HCT116 (cell line): ENCODE measurements around the gene GPATCH8. TPM values are rescaled to one million over a fixed set of nuclear protein-coding genes. Genes with fewer than 3 reads are reported as not detected.

Experiments
- ATAC-seq: fragments of 200-7000 bp; cut with Tn5 transposase; 2 replicates; pipeline ENCODE4 v1.9.1; 2020; ENCODE audit warnings: mild to moderate bottlenecking, moderate library complexity
- BruUV-seq: library from RNA; stranded (reverse); fragments of 400-500 nt; replicated peaks from 2 replicates; lab custom pipeline; 2021; lab: Mats Ljungman, UMichigan
- CTCF ChIA-PET: fragments of 300-600 bp; sonication (Branson Sonifier 250); formaldehyde crosslinking; loops from one replicate; lab custom pipeline; 2021; ENCODE audit warnings: antibody characterized with exemption; lab: Charles Lee
- POLR2A ChIA-PET: fragments of 300-600, 350-600 bp; sonication (Branson Sonifier 250); formaldehyde crosslinking; loops from one replicate; lab custom pipeline; 2021; ENCODE audit warnings: antibody characterized with exemption; lab: Charles Lee
- RAD21 ChIA-PET, 2 experiments: fragments of 300-600 bp; sonication (Branson Sonifier 250); formaldehyde crosslinking; loops; one replicate each; lab custom pipeline; 2023; ENCODE audit warnings: low total read pairs in 2 of 2; ENCODE audit not compliant: uncharacterized antibody in 2 of 2, unreplicated experiment in 2 of 2, low non-redundant PET in 1 of 2; lab: Charles Lee
- DNase-seq: peaks from one replicate; pipeline ENCODE4 v3.0.0-alpha.2; 2010; ENCODE audit warnings: low read depth, low spot score
- H2AFZ ChIP-seq: fragments of 200-600 bp; shearing (Covaris generic), sonication (generic); 2 replicates; pipeline ENCODE4 v1.6.1; 2017; ENCODE audit warnings: low read depth, mixed run types, mixed read lengths, antibody characterized with exemption, low read length; ENCODE audit not compliant: poor library complexity, severe bottlenecking
- H3K27ac ChIP-seq: 2 replicates; pipeline ENCODE4 v1.5.1; 2012; ENCODE audit warnings: low read depth, low read length
- H3K27me3 ChIP-seq: fragments of 200-600 bp; sonication (generic); 2 replicates; pipeline ENCODE4 v1.6.1; 2016; ENCODE audit warnings: mixed run types, low read length, mixed read lengths; ENCODE audit not compliant: insufficient read depth
- H3K36me3 ChIP-seq, 2 experiments: fragments of 200-500 bp in 1 of 2; fragments of 200-600 bp in 1 of 2; sonication (Bioruptor generic) in 1 of 2; sonication (generic) in 1 of 2; 2 replicates each; pipeline versions ENCODE4 v1.5.1 to v1.6.1; 2014 to 2016; ENCODE audit warnings: low read length in 2 of 2, inconsistent platforms in 1 of 2, mixed read lengths in 1 of 2, mixed run types in 1 of 2; ENCODE audit not compliant: insufficient read depth in 2 of 2, control insufficient read depth in 1 of 2
- H3K4me1 ChIP-seq, 2 experiments: fragments of 200-600 bp in 1 of 2; sonication (generic) in 1 of 2; 2 replicates each; pipeline versions ENCODE4 v1.5.1 to v1.6.1; 2012 to 2017; ENCODE audit warnings: low read length in 2 of 2, inconsistent platforms in 1 of 2, mild to moderate bottlenecking in 1 of 2, mixed read lengths in 1 of 2, mixed run types in 1 of 2, moderate library complexity in 1 of 2; ENCODE audit not compliant: insufficient read depth in 2 of 2, control insufficient read depth in 1 of 2
- H3K4me2 ChIP-seq: fragments of 200-600 bp; sonication (generic); 2 replicates; pipeline ENCODE4 v1.6.1; 2017; ENCODE audit warnings: mixed run types, low read length, mixed read lengths
- H3K4me3 ChIP-seq, 2 experiments: fragments of 200-600 bp in 1 of 2; sonication (generic) in 1 of 2; replicated peaks in 1 of 2; 2 replicates each; pipeline ENCODE4 v1.5.1; 2011 to 2016; ENCODE audit warnings: low read length in 2 of 2, control low read depth in 1 of 2, low read depth in 1 of 2, mild to moderate bottlenecking in 1 of 2, mixed read lengths in 1 of 2, mixed run types in 1 of 2
- H3K79me2 ChIP-seq: fragments of 200-600 bp; sonication (generic); 2 replicates; pipeline ENCODE4 v1.6.1; 2017; ENCODE audit warnings: mild to moderate bottlenecking, mixed run types, low read length, moderate library complexity, mixed read lengths; ENCODE audit not compliant: insufficient read depth
- H3K9ac ChIP-seq: fragments of 200-600 bp; sonication (generic); 2 replicates; pipeline ENCODE4 v1.6.1; 2016; ENCODE audit warnings: low read length, mixed read lengths
- H3K9me2 ChIP-seq: fragments of 200-600 bp; sonication (generic), shearing (Covaris generic); 2 replicates; pipeline ENCODE4 v1.6.1; 2017; ENCODE audit warnings: mixed run types, mild to moderate bottlenecking, moderate library complexity; ENCODE audit not compliant: insufficient read depth
- H3K9me3 ChIP-seq, 2 experiments: fragments of 200-500 bp in 1 of 2; fragments of 200-600 bp in 1 of 2; sonication (Bioruptor generic) in 1 of 2; sonication (generic) in 1 of 2; 2 replicates each; pipeline ENCODE4 v1.6.1; 2014 to 2017; ENCODE audit warnings: low read length in 2 of 2, mixed read lengths in 2 of 2, inconsistent platforms in 1 of 2, low read depth in 1 of 2, mild to moderate bottlenecking in 1 of 2, mixed run types in 1 of 2, moderate library complexity in 1 of 2; ENCODE audit not compliant: control insufficient read depth in 1 of 2, insufficient read depth in 1 of 2
- H4K20me1 ChIP-seq: fragments of 200-600 bp; sonication (generic), shearing (Covaris generic); 2 replicates; pipeline ENCODE4 v1.6.1; 2017; ENCODE audit warnings: mixed run types, mild to moderate bottlenecking, moderate library complexity; ENCODE audit not compliant: insufficient read depth
- ATF3 ChIP-seq: IDR thresholded peaks from 2 replicates; pipeline ENCODE4 v1.6.1; 2012
- CTCF ChIP-seq, 3 experiments: fragments of 200-600 bp in 1 of 3; sonication (generic) in 1 of 3; IDR thresholded peaks in 2 of 3; conservative IDR thresholded peaks in 1 of 3; 2 replicates each; pipeline ENCODE4 v1.5.1; 2012 to 2017; ENCODE audit warnings: low read depth in 2 of 3, low read length in 2 of 3, antibody characterized with exemption in 1 of 3, borderline replicate concordance in 1 of 3, control low read depth in 1 of 3, mild to moderate bottlenecking in 1 of 3, mixed read lengths in 1 of 3, mixed run types in 1 of 3, moderate library complexity in 1 of 3; ENCODE audit not compliant: insufficient read depth in 1 of 3
- EGR1 ChIP-seq: IDR thresholded peaks from 2 replicates; pipeline ENCODE4 v1.6.1; 2012; ENCODE audit warnings: low read depth
- ELF1 ChIP-seq: IDR thresholded peaks from 2 replicates; pipeline ENCODE4 v1.6.1; 2012; ENCODE audit warnings: low read depth, borderline replicate concordance
- EZH2 ChIP-seq: fragments of 200-600 bp; sonication (generic); IDR thresholded peaks from 2 replicates; pipeline ENCODE4 v1.6.1; 2017; ENCODE audit warnings: antibody characterized with exemption, mixed run types
- EZH2phosphoT487 ChIP-seq: fragments of 200-600 bp; IDR thresholded peaks from 2 replicates; pipeline ENCODE4 v1.6.1; 2018; ENCODE audit warnings: antibody characterized with exemption, borderline replicate concordance
- POLR2A ChIP-seq: IDR thresholded peaks from 2 replicates; pipeline ENCODE4 v1.7.0; 2011; ENCODE audit warnings: borderline replicate concordance; ENCODE audit not compliant: insufficient read depth, insufficient read length; ENCODE audit errors: extremely low read depth
- POLR2AphosphoS5 ChIP-seq: IDR thresholded peaks from 2 replicates; pipeline ENCODE4 v1.6.1; 2011; ENCODE audit warnings: mild to moderate bottlenecking, low read depth, low read length, moderate library complexity
- RAD21 ChIP-seq: IDR thresholded peaks from 2 replicates; pipeline ENCODE4 v1.6.1; 2012; ENCODE audit warnings: low read depth, mild to moderate bottlenecking
- SIN3A ChIP-seq: IDR thresholded peaks from 2 replicates; pipeline ENCODE4 v1.6.1; 2012; ENCODE audit warnings: low read depth
- SRF ChIP-seq: IDR thresholded peaks from 2 replicates; pipeline ENCODE4 v1.6.1; 2012; ENCODE audit warnings: low read depth
- TCF7L2 ChIP-seq: IDR thresholded peaks from 2 replicates; pipeline ENCODE4 v1.7.0; 2011; ENCODE audit warnings: borderline replicate concordance, inconsistent platforms; ENCODE audit not compliant: insufficient read depth, insufficient read length; ENCODE audit errors: extremely low read depth
- YY1 ChIP-seq: IDR thresholded peaks from 2 replicates; pipeline ENCODE4 v1.6.1; 2011; ENCODE audit warnings: low read length, low read depth, moderate library complexity, mild to moderate bottlenecking; ENCODE audit not compliant: insufficient replicate concordance; ENCODE audit errors: extremely low read depth
- intact Hi-C: fragments of 100-400 bp; cut with micrococcal nuclease; formaldehyde crosslinking; loops from 2 replicates; pipeline ENCODE4 v1.10.0; 2022
- total RNA-seq: library from RNA; stranded (reverse); gene quantifications from one replicate; pipeline ENCODE4 v1.2.1, GENCODE V29; 2021; ENCODE audit not compliant: unreplicated experiment

The GPATCH8 gene
- total RNA-seq, 1 experiment from 2014 or later: 28.7 TPM

- TF ChIP-seq EZH2: no peak
- no peak for TF ChIP-seq EZH2phosphoT487
- TF ChIP-seq CTCF (IDR thresholded peaks at IDR 0.05 in 2 of 3, conservative IDR thresholded peaks at IDR 0.05 in 1 of 3; ENCODE audit: borderline replicate concordance in 1 of 3, insufficient read depth in 1 of 3, low read depth in 2 of 3, low read length in 2 of 3): no peak
- no peak for TF ChIP-seq SRF
- no peak for TF ChIP-seq ATF3
- no peak for TF ChIP-seq TCF7L2
- TF ChIP-seq ELF1: no peak
- no peak for TF ChIP-seq POLR2A
- no peak for TF ChIP-seq RAD21
- TF ChIP-seq SIN3A: no peak
- TF ChIP-seq YY1: no peak
- TF ChIP-seq EGR1: no peak
- TF ChIP-seq POLR2AphosphoS5: no peak
- ChIA-PET POLR2A (no interaction called here), CTCF (interaction anchor here (0.7 to 1.7 kb wide), 6 partner anchors 8 to 433 kb away, joined by 3 to 9 read pairs (median 4); partner anchors contain the start of gene FAM171A2), RAD21 (no interaction called here)
- no peaks in the 10 kb centered on the region for H3K27me3 ChIP-seq
- no peak overlapping the region for H3K4me2 ChIP-seq
- no peaks in the 10 kb centered on the region for H3K79me2 ChIP-seq
- ATAC-seq (no peak), DNase-seq (no peak)
- H3K27ac ChIP-seq: no peak overlapping the region
- H3K9me2 ChIP-seq: no peaks in the 10 kb centered on the region
- H3K4me3 ChIP-seq: no peak overlapping the region
- intact Hi-C loops: no loop called here
- no peaks in the 10 kb centered on the region for H3K36me3 ChIP-seq
- H3K9me3 ChIP-seq: no peaks in the 10 kb centered on the region
- no peak overlapping the region for H3K9ac ChIP-seq
- H2AFZ ChIP-seq: no peak overlapping the region
- H3K4me1 ChIP-seq: peaks cover 0 to 13% of the 10 kb centered on the region in 2 experiments; a peak in 3 of 4 replicates
- no TSS peak for BruUV-seq
- H4K20me1 ChIP-seq: no peaks in the 10 kb centered on the region
These were observed 126.4 kb downstream of the GPATCH8 start for GRCh38 chr17:44376779-44377178.
